ENCODE results near the gene SLC5A5. TPM values are rescaled to one million over a fixed set of nuclear protein-coding genes. Genes with fewer than 3 reads are reported as not detected.

The SLC5A5 gene
- total RNA-seq, 4 donors from 2014 or later: 0.16 TPM; not detected in 3

- TF ChIP-seq, protein P1, sequence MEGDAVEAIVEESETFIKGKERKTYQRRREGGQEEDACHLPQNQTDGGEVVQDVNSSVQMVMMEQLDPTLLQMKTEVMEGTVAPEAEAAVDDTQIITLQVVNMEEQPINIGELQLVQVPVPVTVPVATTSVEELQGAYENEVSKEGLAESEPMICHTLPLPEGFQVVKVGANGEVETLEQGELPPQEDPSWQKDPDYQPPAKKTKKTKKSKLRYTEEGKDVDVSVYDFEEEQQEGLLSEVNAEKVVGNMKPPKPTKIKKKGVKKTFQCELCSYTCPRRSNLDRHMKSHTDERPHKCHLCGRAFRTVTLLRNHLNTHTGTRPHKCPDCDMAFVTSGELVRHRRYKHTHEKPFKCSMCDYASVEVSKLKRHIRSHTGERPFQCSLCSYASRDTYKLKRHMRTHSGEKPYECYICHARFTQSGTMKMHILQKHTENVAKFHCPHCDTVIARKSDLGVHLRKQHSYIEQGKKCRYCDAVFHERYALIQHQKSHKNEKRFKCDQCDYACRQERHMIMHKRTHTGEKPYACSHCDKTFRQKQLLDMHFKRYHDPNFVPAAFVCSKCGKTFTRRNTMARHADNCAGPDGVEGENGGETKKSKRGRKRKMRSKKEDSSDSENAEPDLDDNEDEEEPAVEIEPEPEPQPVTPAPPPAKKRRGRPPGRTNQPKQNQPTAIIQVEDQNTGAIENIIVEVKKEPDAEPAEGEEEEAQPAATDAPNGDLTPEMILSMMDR (IDR thresholded peaks at IDR 0.05): no peak
- TF ChIP-seq POLR2A (IDR thresholded peaks at IDR 0.05) (no peak), POLR2AphosphoS5 (IDR thresholded peaks at IDR 0.05) (no peak), EP300 (IDR thresholded peaks at IDR 0.05) (no peak)
- no peak overlapping the region for H3K27ac ChIP-seq
- H3K27me3 ChIP-seq: peaks cover 89% of the 10 kb centered on the region
- no CpG with 5 or more reads among the region's 16 CpGs for WGBS, 2 donors (ENCODE audit: low coverage in 1 of 2)
- H3K4me3 ChIP-seq: no peak overlapping the region
- no peaks in the 10 kb centered on the region for H3K36me3 ChIP-seq
- no peaks in the 10 kb centered on the region for H3K9me3 ChIP-seq
- peaks cover 0 to 16% (median 5%) of the 10 kb centered on the region in 3 donors for H3K4me1 ChIP-seq
- no peak for ATAC-seq
These were observed 6.0 kb downstream of the SLC5A5 start for GRCh38 chr19:17877696-17878095.

DNA sequence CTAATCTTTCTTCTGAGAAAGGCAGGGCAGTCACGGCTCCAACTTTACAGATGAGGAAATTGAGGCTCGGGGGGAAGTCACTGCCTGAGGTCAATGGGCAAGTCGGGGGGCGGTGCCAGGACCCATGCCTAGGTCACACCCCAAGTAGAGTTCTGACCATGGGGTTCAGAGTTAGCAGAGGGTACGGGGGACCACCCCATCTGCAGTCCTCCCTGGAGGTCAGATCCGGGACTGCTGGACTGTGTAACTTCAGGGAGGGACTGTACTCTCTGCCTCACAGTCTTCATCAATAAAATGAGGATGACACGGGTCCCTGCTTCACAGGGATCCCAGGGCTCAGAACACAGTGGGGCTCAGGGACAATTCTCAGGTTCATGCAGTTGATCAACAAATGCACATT, 7.7 kb downstream of the SLC5A5 start:
- H3K4me1 ChIP-seq: peaks cover 0 to under 1% (median 0%) of the 10 kb centered on the region in 3 donors
- H3K4me3 ChIP-seq: no peak overlapping the region
- H3K36me3 ChIP-seq: no peaks in the 10 kb centered on the region
- no peak overlapping the region for H3K27ac ChIP-seq
- H3K27me3 ChIP-seq: peaks cover 88% of the 10 kb centered on the region
- TF ChIP-seq, protein P1 (IDR thresholded peaks at IDR 0.05): no peak
- TF ChIP-seq EP300 (IDR thresholded peaks at IDR 0.05) (no peak), POLR2A (IDR thresholded peaks at IDR 0.05) (no peak), POLR2AphosphoS5 (IDR thresholded peaks at IDR 0.05) (no peak)
- ATAC-seq: no peak
- 57 to 70% methylated on average over 1 to 3 of the region's 7 CpGs for WGBS, 2 donors (ENCODE audit: low coverage in 1 of 2)
- H3K9me3 ChIP-seq: no peaks in the 10 kb centered on the region

DNA sequence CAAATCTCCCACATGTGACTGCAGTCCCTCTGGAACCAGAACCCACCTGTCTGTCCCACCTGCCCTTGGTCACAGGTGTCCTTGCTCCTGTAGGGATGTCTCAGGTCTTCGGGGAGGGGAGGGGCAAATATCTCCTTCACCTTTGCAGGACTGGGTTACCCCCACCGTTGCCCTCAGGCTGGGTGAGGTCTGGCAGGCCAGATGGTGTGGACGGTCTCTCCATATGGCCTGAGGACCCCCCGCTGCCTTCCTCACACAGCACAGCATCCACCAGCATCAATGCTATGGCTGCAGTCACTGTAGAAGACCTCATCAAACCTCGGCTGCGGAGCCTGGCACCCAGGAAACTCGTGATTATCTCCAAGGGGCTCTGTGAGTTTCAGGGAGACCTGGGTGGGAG, 10.0 kb downstream of the SLC5A5 start:
- no peak overlapping the region for H3K27ac ChIP-seq
- TF ChIP-seq, protein P1 (IDR thresholded peaks at IDR 0.05): no peak
- TF ChIP-seq POLR2A (IDR thresholded peaks at IDR 0.05) (no peak), POLR2AphosphoS5 (IDR thresholded peaks at IDR 0.05) (no peak), EP300 (IDR thresholded peaks at IDR 0.05) (no peak)
- peaks cover 66% of the 10 kb centered on the region for H3K27me3 ChIP-seq
- WGBS, 2 donors (ENCODE audit: low coverage in 1 of 2): 80% methylated on average over 7 of the region's 7 CpGs; no CpG with 5 or more reads in 1 of the 2 donors
- H3K9me3 ChIP-seq: no peaks in the 10 kb centered on the region
- no peaks in the 10 kb centered on the region for H3K4me1 ChIP-seq
- H3K36me3 ChIP-seq: no peaks in the 10 kb centered on the region
- ATAC-seq: no peak
- H3K4me3 ChIP-seq: no peak overlapping the region

DNA sequence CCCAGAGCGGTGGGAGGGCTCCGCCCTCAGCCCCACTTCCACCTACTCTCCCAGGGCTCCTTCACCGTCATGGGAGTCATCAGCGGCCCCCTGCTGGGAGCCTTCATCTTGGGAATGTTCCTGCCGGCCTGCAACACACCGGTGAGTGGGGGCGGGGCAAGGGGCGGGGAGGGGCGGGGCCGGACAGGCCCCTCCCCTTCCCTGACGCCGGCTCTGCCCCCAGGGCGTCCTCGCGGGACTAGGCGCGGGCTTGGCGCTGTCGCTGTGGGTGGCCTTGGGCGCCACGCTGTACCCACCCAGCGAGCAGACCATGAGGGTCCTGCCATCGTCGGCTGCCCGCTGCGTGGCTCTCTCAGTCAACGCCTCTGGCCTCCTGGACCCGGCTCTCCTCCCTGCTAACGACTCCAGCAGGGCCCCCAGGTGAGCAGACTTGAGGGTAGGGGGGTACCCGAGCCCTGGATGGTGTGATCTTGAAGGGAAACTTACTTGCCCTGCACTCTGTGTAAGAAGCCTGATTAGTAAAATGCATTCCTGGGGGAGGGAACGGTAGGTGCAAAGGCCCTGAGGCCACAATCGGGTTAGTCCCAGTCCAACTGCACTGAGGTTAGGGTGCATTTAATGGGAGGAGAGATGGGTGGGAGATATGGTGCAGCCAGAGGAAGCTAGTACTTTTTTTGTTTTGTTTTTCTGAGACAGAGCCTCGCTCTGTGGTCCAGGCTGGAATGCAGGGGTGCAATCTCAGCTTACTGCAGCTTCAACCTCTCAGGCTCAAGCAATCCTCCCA, 12.1 kb downstream of the SLC5A5 start:
- H3K27me3 ChIP-seq: peaks cover 66% of the 10 kb centered on the region

More for the DNA sequence above, 12.1 kb downstream of the SLC5A5 start:
- Histone ChIP-seq H3K4me3 (no peak overlapping the region), H3K36me3 (no peaks in the 10 kb centered on the region), H3K27ac (no peak overlapping the region), H3K4me1 (no peaks in the 10 kb centered on the region), H3K9me3 (no peaks in the 10 kb centered on the region)
- no peak for ATAC-seq
- TF ChIP-seq POLR2AphosphoS5 (IDR thresholded peaks at IDR 0.05) (no peak), EP300 (IDR thresholded peaks at IDR 0.05) (no peak), POLR2A (IDR thresholded peaks at IDR 0.05) (no peak)
- TF ChIP-seq, protein P1 (IDR thresholded peaks at IDR 0.05): no peak
- WGBS, 2 donors (ENCODE audit: low coverage in 1 of 2): 86% methylated on average over 2 to 3 of the region's 33 CpGs
